ENCODE measurements around the gene OR2AK2. TPM values are rescaled to one million over a fixed set of nuclear protein-coding genes. Genes with fewer than 3 reads are reported as not detected.

Gene OR2AK2
- total RNA-seq, 1 donor from 2014 or later, result not detected

Other genes with a start within 250 kb of the OR2AK2 start
- gene OR6F1, start 248.6 kb upstream of the OR2AK2 start, total RNA-seq, result not detected in 2 replicates
- gene OR14K1, start 226.6 kb upstream of the OR2AK2 start, total RNA-seq, result not detected in 2 replicates
- gene OR14A2, start 217.1 kb upstream of the OR2AK2 start, total RNA-seq, result not detected in 2 replicates
- not detected in 2 replicates for gene OR1C1, start 204.7 kb upstream of the OR2AK2 start, total RNA-seq
- gene OR14A16, start 141.1 kb upstream of the OR2AK2 start, total RNA-seq, result not detected in 2 replicates
- gene OR11L1, start 123.3 kb upstream of the OR2AK2 start, total RNA-seq, result not detected in 2 replicates
- gene TRIM58, start 108.0 kb upstream of the OR2AK2 start, total RNA-seq, result under 0.01 and 0.25 TPM in 2 replicates
- not detected in 2 replicates for gene OR2W3, start 69.6 kb upstream of the OR2AK2 start, total RNA-seq
- not detected in 2 replicates for gene OR2T8, start 45.0 kb upstream of the OR2AK2 start, total RNA-seq
- not detected in 2 replicates for gene OR2AJ1, start 40.3 kb upstream of the OR2AK2 start, total RNA-seq
- gene OR2L8, start 16.4 kb upstream of the OR2AK2 start, total RNA-seq, result not detected in 2 replicates
- gene OR2L5, start 48.4 kb downstream of the OR2AK2 start, total RNA-seq, result not detected in 2 replicates
- gene OR2L2, start 64.8 kb downstream of the OR2AK2 start, total RNA-seq, result not detected in 2 replicates
- gene OR2L3, start 81.6 kb downstream of the OR2AK2 start, total RNA-seq, result not detected in 2 replicates
- not detected in 2 replicates for gene OR2L13, start 130.0 kb downstream of the OR2AK2 start, total RNA-seq
- gene OR2M5, start 179.9 kb downstream of the OR2AK2 start, total RNA-seq, result not detected in 2 replicates
- gene OR2M2, start 209.6 kb downstream of the OR2AK2 start, total RNA-seq, result not detected in 2 replicates
- gene OR2M3, start 232.0 kb downstream of the OR2AK2 start, total RNA-seq, result not detected in 2 replicates

Measured in dermis microvascular lymphatic vessel endothelial cell (primary cell).